H1 (cell line): ENCODE measurements around the gene CACNA1B. TPM values are rescaled to one million over a fixed set of nuclear protein-coding genes. Genes with fewer than 3 reads are reported as not detected.

Source experiments
- CTCF ChIA-PET: fragments of 300-600 bp; sonication (Branson Sonifier 250); formaldehyde crosslinking; loops from one replicate; lab custom pipeline; 2021; ENCODE audit not compliant: partially characterized antibody; lab: Charles Lee
- POLR2A ChIA-PET: fragments of 300-600 bp; sonication (Branson Sonifier 250); formaldehyde crosslinking; loops from one replicate; lab custom pipeline; 2021; ENCODE audit warnings: inconsistent platforms; ENCODE audit not compliant: partially characterized antibody; lab: Charles Lee
- DNase-seq, 2 experiments: peaks; one replicate each; pipeline versions ENCODE4 v3.0.0 to v3.0.0-alpha.2; 2010 to 2022; ENCODE audit warnings: low spot score in 2 of 2, low read depth in 1 of 2, mixed read lengths in 1 of 2
- FAIRE-seq: peaks from 2 replicates; lab custom pipeline; 2011; peaks lifted over from hg19 to GRCh38; lab: Jason Lieb, UNC
- H2AFZ ChIP-seq: 2 replicates; pipeline ENCODE4 v1.8.1; 2012; ENCODE audit warnings: low read length, inconsistent platforms
- H2AK5ac ChIP-seq: 2 replicates; pipeline ENCODE4 v1.6.1; 2013; ENCODE audit warnings: low read depth, low read length
- H2BK120ac ChIP-seq: replicated peaks from 2 replicates; pipeline ENCODE3; 2013; ENCODE audit warnings: low read depth, low read length, inconsistent platforms
- H2BK12ac ChIP-seq: 2 replicates; pipeline ENCODE4 v1.6.1; 2013; ENCODE audit warnings: low read depth, low read length
- H2BK15ac ChIP-seq: 2 replicates; pipeline ENCODE4 v1.6.1; 2013; ENCODE audit warnings: low read length
- H2BK20ac ChIP-seq: 2 replicates; pipeline ENCODE4 v1.6.1; 2013; ENCODE audit warnings: low read length
- H2BK5ac ChIP-seq: 2 replicates; pipeline ENCODE4 v1.6.1; 2013; ENCODE audit warnings: low read depth, low read length
- H3K14ac ChIP-seq: 2 replicates; pipeline ENCODE4 v1.6.1; 2013; ENCODE audit warnings: inconsistent platforms; ENCODE audit not compliant: insufficient read length
- H3K18ac ChIP-seq: 2 replicates; pipeline ENCODE4 v1.6.1; 2013; ENCODE audit warnings: low read length; ENCODE audit errors: extremely low read depth
- H3K23ac ChIP-seq: 2 replicates; pipeline ENCODE4 v1.6.1; 2013; ENCODE audit warnings: inconsistent platforms; ENCODE audit not compliant: insufficient read length
- H3K23me2 ChIP-seq: 2 replicates; pipeline ENCODE4 v1.6.1; 2013; ENCODE audit warnings: low read depth, low read length
- H3K27ac ChIP-seq: 2 replicates; pipeline ENCODE4 v1.6.1; 2011; ENCODE audit warnings: low read depth, low read length, inconsistent platforms
- H3K27me3 ChIP-seq, 4 experiments: replicated peaks in 1 of 4; 1 replicate in 1 of 4; 2 replicates in 3 of 4; pipeline versions ENCODE4 v1.6.1 to v1.8.1; 2011 to 2013; ENCODE audit warnings: low read length in 3 of 4, mild to moderate bottlenecking in 3 of 4, inconsistent platforms in 2 of 4, mixed read lengths in 2 of 4, moderate library complexity in 1 of 4; ENCODE audit not compliant: control insufficient read depth in 3 of 4, insufficient read depth in 3 of 4; ENCODE audit errors: extremely low read depth in 1 of 4
- H3K36me3 ChIP-seq, 4 experiments: 2 replicates each; pipeline versions ENCODE4 v1.6.1 to v1.8.1; 2011 to 2013; ENCODE audit warnings: mild to moderate bottlenecking in 4 of 4, low read length in 3 of 4, moderate library complexity in 2 of 4, control low read depth in 1 of 4, inconsistent platforms in 1 of 4; ENCODE audit not compliant: insufficient read depth in 4 of 4, control insufficient read depth in 2 of 4
- H3K4ac ChIP-seq: replicated peaks from 2 replicates; pipeline ENCODE3; 2013; ENCODE audit warnings: low read length, low read depth, mixed read lengths, inconsistent platforms; ENCODE audit not compliant: insufficient read length
- H3K4me1 ChIP-seq, 4 experiments: replicated peaks in 1 of 4; 1 replicate in 1 of 4; 2 replicates in 3 of 4; pipeline versions ENCODE4 v1.6.1 to v1.8.1; 2011 to 2013; ENCODE audit warnings: low read length in 3 of 4, inconsistent platforms in 2 of 4, mixed read lengths in 1 of 4; ENCODE audit not compliant: insufficient read depth in 4 of 4, control insufficient read depth in 3 of 4
- H3K4me2 ChIP-seq, 2 experiments: 2 replicates each; pipeline versions ENCODE4 v1.6.1 to v1.8.1; 2011 to 2013; ENCODE audit warnings: low read depth in 2 of 2, low read length in 2 of 2, control low read depth in 1 of 2, inconsistent platforms in 1 of 2, mild to moderate bottlenecking in 1 of 2; ENCODE audit not compliant: insufficient read depth in 1 of 2
- H3K4me3 ChIP-seq, 4 experiments: fragments of 200-600, 300-600 bp in 1 of 4; sonication (generic), shearing (Covaris generic), sonication (Bioruptor Twin) in 1 of 4; 2 replicates each; pipeline versions ENCODE4 v1.5.1 to v1.8.1; 2011 to 2016; ENCODE audit warnings: low read length in 4 of 4, low read depth in 3 of 4, control low read depth in 2 of 4, inconsistent platforms in 2 of 4, mild to moderate bottlenecking in 2 of 4, mixed read lengths in 1 of 4, moderate library complexity in 1 of 4; ENCODE audit not compliant: insufficient read depth in 2 of 4; ENCODE audit errors: extremely low read depth in 1 of 4
- H3K56ac ChIP-seq: replicated peaks from 2 replicates; pipeline ENCODE3; 2013; ENCODE audit warnings: low read depth, mild to moderate bottlenecking, mixed read lengths, low read length, inconsistent platforms; ENCODE audit not compliant: insufficient read length
- H3K79me1 ChIP-seq: 2 replicates; pipeline ENCODE4 v1.6.1; 2013; ENCODE audit warnings: low read depth, low read length, control low read depth
- H3K79me2 ChIP-seq, 2 experiments: 2 replicates each; pipeline versions ENCODE4 v1.6.1 to v1.8.1; 2012 to 2013; ENCODE audit warnings: low read length in 2 of 2, mild to moderate bottlenecking in 2 of 2, inconsistent platforms in 1 of 2; ENCODE audit not compliant: insufficient read depth in 2 of 2, control insufficient read depth in 1 of 2
- H3K9ac ChIP-seq, 4 experiments: replicated peaks in 1 of 4; 1 replicate in 1 of 4; 2 replicates in 3 of 4; pipeline versions ENCODE4 v1.6.1 to v1.8.1; 2011 to 2013; ENCODE audit warnings: low read depth in 3 of 4, low read length in 3 of 4, control low read depth in 2 of 4, mild to moderate bottlenecking in 2 of 4, moderate library complexity in 2 of 4, inconsistent platforms in 1 of 4; ENCODE audit errors: extremely low read depth in 1 of 4
- H3K9me3 ChIP-seq, 2 experiments: 2 replicates each; pipeline versions ENCODE4 v1.6.1 to v1.8.1; 2012 to 2013; ENCODE audit warnings: mild to moderate bottlenecking in 2 of 2, moderate library complexity in 2 of 2, control low read depth in 1 of 2, inconsistent platforms in 1 of 2, low read depth in 1 of 2, low read length in 1 of 2, mixed read lengths in 1 of 2; ENCODE audit not compliant: insufficient read depth in 2 of 2
- H4K20me1 ChIP-seq, 2 experiments: replicated peaks in 1 of 2; 2 replicates each; pipeline versions ENCODE3 to v1.8.1; 2011 to 2013; ENCODE audit warnings: inconsistent platforms in 2 of 2, low read length in 2 of 2, mild to moderate bottlenecking in 1 of 2; ENCODE audit not compliant: insufficient read depth in 2 of 2, control insufficient read depth in 1 of 2
- H4K5ac ChIP-seq: 2 replicates; pipeline ENCODE4 v1.6.1; 2013; ENCODE audit warnings: low read length, low read depth, mixed read lengths, inconsistent platforms; ENCODE audit not compliant: insufficient read length
- H4K8ac ChIP-seq: 2 replicates; pipeline ENCODE4 v1.8.0; 2013; ENCODE audit warnings: mild to moderate bottlenecking, moderate library complexity, low read length, inconsistent platforms; ENCODE audit not compliant: insufficient read depth; ENCODE audit errors: extremely low read depth
- H4K91ac ChIP-seq: replicated peaks from 2 replicates; pipeline ENCODE3; 2013; ENCODE audit warnings: low read length, mixed read lengths, inconsistent platforms; ENCODE audit not compliant: insufficient read length
- CHD1 ChIP-seq: IDR thresholded peaks from 2 replicates; pipeline ENCODE4 v1.6.1; 2012; ENCODE audit warnings: low read depth, low read length, improper control_type of control experiment
- JUND ChIP-seq: IDR thresholded peaks from 2 replicates; pipeline ENCODE4 v1.6.1; 2011; ENCODE audit warnings: mild to moderate bottlenecking, improper control_type of control experiment, low read length
- KDM5A ChIP-seq: fragments of 200-600 bp; IDR thresholded peaks from 2 replicates; pipeline ENCODE4 v1.7.1; 2012; ENCODE audit warnings: mild to moderate bottlenecking, low read length, inconsistent platforms, mixed read lengths
- MAFK ChIP-seq: IDR thresholded peaks from 2 replicates; pipeline ENCODE4 v1.6.1; 2012; ENCODE audit warnings: low read depth, mild to moderate bottlenecking, improper control_type of control experiment, low read length
- POLR2A ChIP-seq, 2 experiments: IDR thresholded peaks; 1 replicate in 1 of 2; 2 replicates in 1 of 2; pipeline ENCODE4 v1.6.1; 2011; ENCODE audit warnings: low read depth in 2 of 2, low read length in 2 of 2, mild to moderate bottlenecking in 2 of 2; ENCODE audit errors: control extremely low read depth in 1 of 2
- RAD21 ChIP-seq, 2 experiments: IDR thresholded peaks in 1 of 2; conservative IDR thresholded peaks in 1 of 2; 2 replicates each; pipeline ENCODE4 v1.6.1; 2011; ENCODE audit warnings: low read depth in 2 of 2, low read length in 2 of 2, improper control_type of control experiment in 1 of 2, inconsistent platforms in 1 of 2, mild to moderate bottlenecking in 1 of 2, moderate library complexity in 1 of 2
- RBBP5 ChIP-seq: IDR thresholded peaks from 2 replicates; pipeline ENCODE4 v1.7.1; 2012; ENCODE audit warnings: low read depth, mild to moderate bottlenecking, inconsistent platforms, low read length, moderate library complexity, borderline replicate concordance
- SAP30 ChIP-seq: fragments of 300-600 bp; sonication (generic); IDR thresholded peaks from 2 replicates; pipeline ENCODE4 v1.7.1; 2012; ENCODE audit warnings: low read length, moderate library complexity, mild to moderate bottlenecking, inconsistent platforms; ENCODE audit not compliant: insufficient read depth, insufficient replicate concordance
- SIX5 ChIP-seq: IDR thresholded peaks from 2 replicates; pipeline ENCODE4 v1.6.1; 2011; ENCODE audit warnings: mild to moderate bottlenecking, low read depth, low read length
- SUZ12 ChIP-seq: fragments of 200-600 bp; sonication (generic); IDR thresholded peaks from 2 replicates; pipeline ENCODE4 v1.6.1; 2012; ENCODE audit warnings: mild to moderate bottlenecking, inconsistent platforms, low read length, moderate library complexity, mixed read lengths
- WGBS, 2 experiments: shearing (Covaris generic) in 1 of 2; methylation state at CpG; one replicate each; pipeline versions ENCODE4 v1.1.6 to v1.1.7; 2013 to 2015; ENCODE audit warnings: low lambda C conversion rate in 2 of 2, mixed read lengths in 2 of 2, inconsistent platforms in 1 of 2, low coverage in 1 of 2, missing lambda C conversion rate in 1 of 2; ENCODE audit not compliant: insufficient replicate concordance in 2 of 2, insufficient coverage in 1 of 2, insufficient read length in 1 of 2; ENCODE audit errors: extremely low coverage in 1 of 2, missing lambda C conversion rate in 1 of 2; 5-methylcytosine and 5-hydroxymethylcytosine counted together
- polyA plus RNA-seq, 7 experiments: library from polyadenylated mRNA; depleted of rRNA in 3 of 7; stranded (reverse) in 5 of 7; unstranded in 2 of 7; fragments of >200 nt in 5 of 7; fragments of 200-250 nt in 2 of 7; gene quantifications; 1 replicate in 5 of 7; 2 replicates in 1 of 7; 4 replicates in 1 of 7; pipeline versions ENCODE4 v1.2.1 to v1.2.3, GENCODE V29; 2011 to 2013; ENCODE audit warnings: missing spikeins in 2 of 7, mixed read lengths in 2 of 7
- total RNA-seq: library from RNA; stranded (reverse); fragmentation: NEBNext Ultra II Directional; extraction: Animal tissue kit (Norgen Biotek cat#: 25700); gene quantifications from 2 replicates; pipeline ENCODE4 v1.2.1, GENCODE V29; 2021
- TF ChIP-seq, protein P1 (sequence below), 3 experiments: IDR thresholded peaks; 1 replicate in 2 of 3; 2 replicates in 1 of 3; pipeline versions ENCODE4 v1.5.1 to v1.6.1; 2011; ENCODE audit warnings: low read length in 3 of 3, mild to moderate bottlenecking in 3 of 3, inconsistent platforms in 2 of 3, low read depth in 1 of 3, moderate library complexity in 1 of 3; ENCODE audit not compliant: insufficient read depth in 1 of 3; ENCODE audit errors: control extremely low read depth in 1 of 3

Gene CACNA1B
- total and polyA plus RNA-seq, 2 of the 8 experiments (the other 6 are each of a cell fraction or from before 2014, with no cell fraction given) = 1.5 to 5.7 TPM

DNA sequence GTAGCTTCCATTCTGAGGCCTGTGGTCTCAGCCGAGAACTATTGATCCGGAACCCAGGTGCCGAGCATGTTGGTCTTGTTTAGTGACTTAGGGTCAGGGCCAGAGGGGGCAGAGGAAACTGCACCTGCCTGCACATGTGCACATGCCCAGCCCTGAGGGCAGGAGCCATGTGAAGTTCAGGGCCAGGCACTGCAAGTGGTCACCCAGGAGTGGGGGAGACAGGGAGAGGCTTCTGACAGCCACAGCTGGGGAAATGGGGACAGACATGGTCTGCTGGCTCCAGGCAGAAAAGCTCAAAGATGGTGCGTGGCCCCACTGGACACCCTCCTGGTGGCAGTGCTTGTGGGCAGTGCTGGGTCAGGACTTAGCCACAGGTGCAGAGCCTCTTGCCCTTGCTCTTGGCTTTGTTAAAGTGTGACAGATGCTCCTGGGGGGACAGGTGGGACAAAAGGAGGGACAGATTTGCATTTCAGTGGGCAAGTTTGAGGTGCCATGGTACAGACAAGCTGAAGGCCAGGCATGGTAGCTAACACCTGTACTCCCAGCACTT, 134.4 kb downstream of the CACNA1B start:
- Histone ChIP-seq H4K91ac (no peak overlapping the region), H2BK15ac (no peak overlapping the region), H3K79me1 (no peaks in the 10 kb centered on the region), H4K5ac (no peak overlapping the region), H2BK20ac (no peak overlapping the region), H3K27me3 (no peaks in the 10 kb centered on the region), H2BK12ac (no peak overlapping the region), H3K4me2 (no peak overlapping the region), H3K36me3 (no peaks in the 10 kb centered on the region; a peak in 1 of 8 replicates), H3K79me2 (no peaks in the 10 kb centered on the region), H3K4me3 (no peak overlapping the region), H2BK5ac (no peak overlapping the region), H4K8ac (peak overlapping the region; percentile 43; the same call in 1 of the 2 replicates), H3K4ac (no peak overlapping the region), H2AK5ac (no peak overlapping the region), H3K18ac (no peak overlapping the region), H4K20me1 (peaks cover 0 to 18% of the 10 kb centered on the region in 2 experiments), H2AFZ (no peak overlapping the region), H3K23ac (no peak overlapping the region), H3K27ac (no peak overlapping the region), H2BK120ac (no peak overlapping the region), H3K56ac (no peak overlapping the region), H3K9ac (no peak overlapping the region), H3K4me1 (no peaks in the 10 kb centered on the region; a peak in 1 of 7 replicates), H3K14ac (no peak overlapping the region), H3K23me2 (peaks cover 3% of the 10 kb centered on the region; the same call in 1 of the 2 replicates), H3K9me3 (peaks cover 29 to 89% of the 10 kb centered on the region in 2 experiments)
- FAIRE-seq (no peak), DNase-seq (no peak)
- WGBS, 2 experiments = 84% methylated on average over 4 of the region's 4 CpGs; no CpG with 5 or more reads in 1 of the 2 experiments
- CTCF ChIA-PET = interaction anchor here (0.9 to 1.6 kb wide), 6 partner anchors 9 to 339 kb away, joined by 3 to 4 read pairs (median 3); no protein-coding TSS in a partner anchor
- POLR2A ChIA-PET = no interaction called here
- TF ChIP-seq KDM5A = no peak
- TF ChIP-seq POLR2A (IDR thresholded peaks at IDR 0.05; ENCODE audit: control extremely low read depth in 1 of 2, low read depth in 2 of 2, low read length in 2 of 2) = no peak
- TF ChIP-seq, protein P1, sequence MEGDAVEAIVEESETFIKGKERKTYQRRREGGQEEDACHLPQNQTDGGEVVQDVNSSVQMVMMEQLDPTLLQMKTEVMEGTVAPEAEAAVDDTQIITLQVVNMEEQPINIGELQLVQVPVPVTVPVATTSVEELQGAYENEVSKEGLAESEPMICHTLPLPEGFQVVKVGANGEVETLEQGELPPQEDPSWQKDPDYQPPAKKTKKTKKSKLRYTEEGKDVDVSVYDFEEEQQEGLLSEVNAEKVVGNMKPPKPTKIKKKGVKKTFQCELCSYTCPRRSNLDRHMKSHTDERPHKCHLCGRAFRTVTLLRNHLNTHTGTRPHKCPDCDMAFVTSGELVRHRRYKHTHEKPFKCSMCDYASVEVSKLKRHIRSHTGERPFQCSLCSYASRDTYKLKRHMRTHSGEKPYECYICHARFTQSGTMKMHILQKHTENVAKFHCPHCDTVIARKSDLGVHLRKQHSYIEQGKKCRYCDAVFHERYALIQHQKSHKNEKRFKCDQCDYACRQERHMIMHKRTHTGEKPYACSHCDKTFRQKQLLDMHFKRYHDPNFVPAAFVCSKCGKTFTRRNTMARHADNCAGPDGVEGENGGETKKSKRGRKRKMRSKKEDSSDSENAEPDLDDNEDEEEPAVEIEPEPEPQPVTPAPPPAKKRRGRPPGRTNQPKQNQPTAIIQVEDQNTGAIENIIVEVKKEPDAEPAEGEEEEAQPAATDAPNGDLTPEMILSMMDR (IDR thresholded peaks at IDR 0.05; ENCODE audit: control extremely low read depth in 1 of 3, insufficient read depth in 1 of 3, low read depth in 1 of 3, low read length in 3 of 3) = no peak
- TF ChIP-seq JUND = no peak
- no peak for TF ChIP-seq CHD1
- no peak for TF ChIP-seq MAFK
- TF ChIP-seq SUZ12 = no peak
- no peak for TF ChIP-seq SAP30
- no peak for TF ChIP-seq RBBP5
- no peak for TF ChIP-seq RAD21 (IDR thresholded peaks at IDR 0.05 in 1 of 2, conservative IDR thresholded peaks at IDR 0.05 in 1 of 2; ENCODE audit: low read depth in 2 of 2, low read length in 2 of 2)
- TF ChIP-seq SIX5 = no peak
